MCF 10A (cell line): Measurements from ENCODE around the gene KANSL3. TPM values are rescaled to one million over a fixed set of nuclear protein-coding genes. Genes with fewer than 3 reads are reported as not detected.

Source experiments
- BruUV-seq: library from RNA; stranded (reverse); fragments of 400-500 nt; replicated peaks from 2 replicates; lab custom pipeline; 2021; lab: Mats Ljungman, UMichigan
- CTCF ChIA-PET: fragments of 300-600 bp; sonication (Branson Sonifier 250); formaldehyde crosslinking; extraction: SDS; loops from one replicate; lab custom pipeline; 2021; ENCODE audit warnings: antibody characterized with exemption, inconsistent platforms; lab: Yijun Ruan, JAX
- POLR2A ChIA-PET: fragments of 300-600, 350-650 bp; sonication (Branson Sonifier 250); formaldehyde crosslinking; extraction: SDS; loops from one replicate; lab custom pipeline; 2020; ENCODE audit warnings: antibody characterized with exemption, inconsistent platforms; lab: Yijun Ruan, JAX
- DNase-seq: peaks from one replicate; pipeline ENCODE4 v3.0.0-alpha.2; 2018; ENCODE audit not compliant: unreplicated experiment
- H3K27ac Mint-ChIP-seq: one replicate; pipeline ENCODE4 v1.8.0; 2022; ENCODE audit warnings: mild to moderate bottlenecking, low read depth, mixed read lengths; ENCODE audit not compliant: unreplicated experiment
- H3K27me3 Mint-ChIP-seq: one replicate; pipeline ENCODE4 v1.8.0; 2022; ENCODE audit warnings: mixed read lengths; ENCODE audit not compliant: insufficient read depth, unreplicated experiment
- H3K36me3 Mint-ChIP-seq: one replicate; pipeline ENCODE4 v1.8.0; 2022; ENCODE audit warnings: mild to moderate bottlenecking, moderate library complexity, mixed read lengths; ENCODE audit not compliant: insufficient read depth, unreplicated experiment
- H3K4me1 Mint-ChIP-seq: one replicate; pipeline ENCODE4 v1.8.0; 2022; ENCODE audit warnings: mixed read lengths; ENCODE audit not compliant: insufficient read depth, unreplicated experiment
- H3K4me3 Mint-ChIP-seq: one replicate; pipeline ENCODE4 v1.8.0; 2022; ENCODE audit warnings: mild to moderate bottlenecking, moderate library complexity, mixed read lengths; ENCODE audit not compliant: unreplicated experiment
- H3K9me3 Mint-ChIP-seq: one replicate; pipeline ENCODE4 v1.8.0; 2022; ENCODE audit warnings: mixed read lengths; ENCODE audit not compliant: unreplicated experiment
- CTCF ChIP-seq: fragments of 200-600 bp; IDR thresholded peaks from one replicate; pipeline ENCODE4 v1.8.0; 2022; ENCODE audit warnings: antibody characterized with exemption, mild to moderate bottlenecking; ENCODE audit not compliant: unreplicated experiment
- intact Hi-C: fragments of 100-400 bp; cut with micrococcal nuclease; formaldehyde crosslinking; loops from 2 replicates; pipeline ENCODE4 v1.14.1; 2022
- total RNA-seq: library from RNA; stranded (reverse); gene quantifications from 2 replicates; pipeline ENCODE4 v1.2.3, GENCODE V29; 2022

Gene KANSL3
- total RNA-seq, 1 experiment from 2014 or later = 41.4 TPM

GRCh38 chr2:96546797-96547196, 91.3 kb downstream of the KANSL3 start:
- H3K9me3 Mint-ChIP-seq = no peaks in the 10 kb centered on the region
- no TSS peak for BruUV-seq
- ChIA-PET CTCF (interaction anchor here (0.6 to 1.3 kb wide), 2 partner anchors 12 to 13 kb away, joined by 3 read pairs; no protein-coding TSS in a partner anchor), POLR2A (no interaction called here)
- H3K4me3 Mint-ChIP-seq = no peak overlapping the region
- DNase-seq = no peak
- H3K36me3 Mint-ChIP-seq = no peaks in the 10 kb centered on the region
- H3K27me3 Mint-ChIP-seq = no peaks in the 10 kb centered on the region
- no peak for TF ChIP-seq CTCF
- no peak overlapping the region for H3K27ac Mint-ChIP-seq
- H3K4me1 Mint-ChIP-seq = no peaks in the 10 kb centered on the region
- intact Hi-C loops = no loop called here

GRCh38 chr2:96546321-96546720, 91.8 kb downstream of the KANSL3 start:
- Mint-ChIP-seq H3K27me3 (no peaks in the 10 kb centered on the region), H3K4me1 (no peaks in the 10 kb centered on the region), H3K36me3 (no peaks in the 10 kb centered on the region), H3K4me3 (no peak overlapping the region), H3K9me3 (no peaks in the 10 kb centered on the region), H3K27ac (no peak overlapping the region)
- BruUV-seq = no TSS peak
- TF ChIP-seq CTCF = no peak
- CTCF ChIA-PET = no interaction called here
- intact Hi-C loops = no loop called here
- no peak for DNase-seq
- POLR2A ChIA-PET = no interaction called here

Other genes starting within 250 kb of the KANSL3 start
- gene NEURL3, start 133.0 kb downstream of the KANSL3 start, total RNA-seq = not detected in 2 replicates
- gene ARID5A, start 101.6 kb downstream of the KANSL3 start, total RNA-seq = 3.0 and 3.4 TPM in 2 replicates
- not detected in 2 replicates for gene FER1L5, start 4.5 kb upstream of the KANSL3 start, total RNA-seq
- 6.5 and 7.1 TPM in 2 replicates for gene LMAN2L, start 101.8 kb upstream of the KANSL3 start, total RNA-seq
- gene CNNM4, start 122.6 kb upstream of the KANSL3 start, total RNA-seq = 5.0 and 6.3 TPM in 2 replicates
- gene CNNM3, start 178.0 kb upstream of the KANSL3 start, total RNA-seq = 9.1 and 9.9 TPM in 2 replicates
- 3.4 and 7.6 TPM in 2 replicates for gene ANKRD23, start 205.7 kb upstream of the KANSL3 start, total RNA-seq
- gene ANKRD39, start 219.7 kb upstream of the KANSL3 start, total RNA-seq = 14.0 and 17.6 TPM in 2 replicates
- gene SEMA4C, start 231.8 kb upstream of the KANSL3 start, total RNA-seq = 16.3 and 22.6 TPM in 2 replicates